Cardiac fibroblast (primary cell): ENCODE data around the gene ZIC4.

Source experiments
- DNase-seq, 2 donors: peaks; one replicate each; pipeline versions ENCODE4 v3.0.0 to v3.0.0-alpha.2; 2010; ENCODE audit warnings: low read depth in 2 of 2
- H3K4me3 ChIP-seq, 2 donors: replicated peaks in 1 of 2; 1 replicate in 1 of 2; 2 replicates in 1 of 2; pipeline ENCODE4 v1.5.1; 2011; ENCODE audit warnings: low read depth in 2 of 2, low read length in 2 of 2, mild to moderate bottlenecking in 2 of 2, moderate library complexity in 1 of 2
- TF ChIP-seq, protein P1 (sequence below): IDR thresholded peaks from one replicate; pipeline ENCODE4 v1.5.1; 2011; ENCODE audit warnings: low read depth, mild to moderate bottlenecking, low read length, inconsistent platforms

Gene ZIC4

DNA sequence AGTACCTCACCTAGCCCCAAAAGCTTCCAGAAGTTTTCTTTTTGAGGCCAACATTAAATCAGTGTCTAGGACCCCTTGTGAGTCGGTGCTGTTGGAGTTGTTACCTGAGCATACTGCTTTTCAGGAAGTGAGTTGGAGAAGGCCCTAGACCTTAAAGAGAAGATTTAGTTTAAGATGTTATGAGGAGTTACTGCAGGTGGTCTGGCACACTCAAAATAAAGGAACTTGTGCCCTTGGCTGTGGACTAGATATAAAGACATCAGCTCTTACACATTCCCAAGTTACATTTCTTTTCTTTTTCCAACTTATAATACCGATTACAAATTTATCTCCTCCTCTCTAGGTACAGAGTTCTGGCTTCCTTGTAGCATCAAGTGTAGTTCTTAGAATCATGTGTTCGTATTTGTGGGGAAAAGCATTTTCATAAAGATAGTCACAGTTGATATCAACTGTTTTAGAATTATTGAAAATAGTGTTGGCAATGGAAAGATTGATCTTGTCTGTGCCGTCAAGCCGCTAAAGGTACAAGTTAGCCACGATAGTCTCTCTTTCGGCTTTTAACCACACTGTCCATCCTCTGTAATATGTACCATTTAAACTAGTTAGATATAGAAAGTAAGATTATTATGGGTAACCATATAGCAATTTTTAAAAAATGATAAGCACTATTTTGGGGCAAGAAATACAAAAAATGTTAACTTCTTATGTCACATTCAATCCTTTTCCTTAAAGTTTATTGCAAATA lies 11.4 kb upstream of the ZIC4 start:
- no peak overlapping the region for H3K4me3 ChIP-seq
- DNase-seq: no peak
- TF ChIP-seq, protein P1, sequence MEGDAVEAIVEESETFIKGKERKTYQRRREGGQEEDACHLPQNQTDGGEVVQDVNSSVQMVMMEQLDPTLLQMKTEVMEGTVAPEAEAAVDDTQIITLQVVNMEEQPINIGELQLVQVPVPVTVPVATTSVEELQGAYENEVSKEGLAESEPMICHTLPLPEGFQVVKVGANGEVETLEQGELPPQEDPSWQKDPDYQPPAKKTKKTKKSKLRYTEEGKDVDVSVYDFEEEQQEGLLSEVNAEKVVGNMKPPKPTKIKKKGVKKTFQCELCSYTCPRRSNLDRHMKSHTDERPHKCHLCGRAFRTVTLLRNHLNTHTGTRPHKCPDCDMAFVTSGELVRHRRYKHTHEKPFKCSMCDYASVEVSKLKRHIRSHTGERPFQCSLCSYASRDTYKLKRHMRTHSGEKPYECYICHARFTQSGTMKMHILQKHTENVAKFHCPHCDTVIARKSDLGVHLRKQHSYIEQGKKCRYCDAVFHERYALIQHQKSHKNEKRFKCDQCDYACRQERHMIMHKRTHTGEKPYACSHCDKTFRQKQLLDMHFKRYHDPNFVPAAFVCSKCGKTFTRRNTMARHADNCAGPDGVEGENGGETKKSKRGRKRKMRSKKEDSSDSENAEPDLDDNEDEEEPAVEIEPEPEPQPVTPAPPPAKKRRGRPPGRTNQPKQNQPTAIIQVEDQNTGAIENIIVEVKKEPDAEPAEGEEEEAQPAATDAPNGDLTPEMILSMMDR: no peak

DNA sequence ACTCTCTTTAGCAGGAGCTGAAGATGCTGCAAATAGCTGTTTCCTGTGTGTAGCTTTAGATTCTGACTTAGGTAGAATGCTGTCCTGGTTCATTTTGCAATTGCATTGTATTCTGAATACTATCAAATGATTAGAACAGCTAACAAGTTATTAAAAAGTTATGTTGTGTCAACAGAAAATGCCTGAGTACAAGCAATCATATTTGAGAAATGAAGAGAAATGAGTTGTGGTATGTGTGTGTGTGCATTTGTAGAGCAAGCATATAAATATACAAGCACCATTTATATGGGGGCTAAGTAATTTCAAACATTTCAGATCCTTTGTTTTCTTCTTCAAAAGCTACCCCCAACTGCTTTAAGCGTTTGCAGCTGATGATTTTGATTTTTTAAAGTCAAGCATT lies 10.6 kb upstream of the ZIC4 start:
- TF ChIP-seq, protein P1: no peak
- no peak overlapping the region for H3K4me3 ChIP-seq

DNA sequence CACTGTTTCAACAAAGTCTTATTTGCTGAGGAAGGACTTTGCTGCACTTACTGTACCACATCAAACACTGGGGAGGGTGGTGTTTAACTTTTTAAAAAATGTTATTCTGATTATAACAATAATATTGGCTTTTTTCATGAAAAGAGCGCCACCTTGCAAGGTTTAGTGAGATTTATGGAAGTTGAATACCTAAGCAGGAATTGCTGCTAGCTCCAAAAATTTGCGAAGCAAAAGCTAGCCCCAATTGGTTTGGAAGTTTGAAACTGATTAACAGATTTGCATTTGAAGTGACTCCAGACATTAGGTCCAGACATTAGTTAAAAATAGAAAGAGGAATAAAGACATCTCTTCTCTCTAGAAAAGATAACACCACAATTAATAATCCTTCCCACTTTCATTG lies 9.5 kb upstream of the ZIC4 start:
- DNase-seq: no peak
- TF ChIP-seq, protein P1: no peak
- H3K4me3 ChIP-seq: no peak overlapping the region

More for the DNA sequence above, 10.6 kb upstream of the ZIC4 start:
- DNase-seq: no peak

DNA sequence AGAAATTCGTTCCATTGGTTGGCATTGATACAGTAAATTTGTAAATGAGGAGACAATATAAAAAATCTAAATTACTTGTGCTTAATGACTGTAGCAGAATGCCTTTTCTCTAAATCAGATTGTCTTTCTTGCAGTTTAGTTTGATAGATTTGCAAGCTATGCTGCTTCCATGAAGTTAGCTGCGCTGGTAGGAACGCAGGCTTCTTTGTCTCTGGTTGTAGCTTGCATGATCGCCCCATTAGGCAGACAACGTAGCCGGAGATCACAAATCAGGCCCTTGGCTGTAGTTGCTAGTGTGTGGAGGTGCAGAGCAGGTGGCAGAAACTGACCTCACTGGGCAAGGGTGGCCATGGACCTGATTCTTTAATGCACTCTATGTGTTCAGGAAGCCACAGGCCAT lies 8.9 kb upstream of the ZIC4 start:
- no peak overlapping the region for H3K4me3 ChIP-seq
- DNase-seq: no peak
- TF ChIP-seq, protein P1: no peak

DNA sequence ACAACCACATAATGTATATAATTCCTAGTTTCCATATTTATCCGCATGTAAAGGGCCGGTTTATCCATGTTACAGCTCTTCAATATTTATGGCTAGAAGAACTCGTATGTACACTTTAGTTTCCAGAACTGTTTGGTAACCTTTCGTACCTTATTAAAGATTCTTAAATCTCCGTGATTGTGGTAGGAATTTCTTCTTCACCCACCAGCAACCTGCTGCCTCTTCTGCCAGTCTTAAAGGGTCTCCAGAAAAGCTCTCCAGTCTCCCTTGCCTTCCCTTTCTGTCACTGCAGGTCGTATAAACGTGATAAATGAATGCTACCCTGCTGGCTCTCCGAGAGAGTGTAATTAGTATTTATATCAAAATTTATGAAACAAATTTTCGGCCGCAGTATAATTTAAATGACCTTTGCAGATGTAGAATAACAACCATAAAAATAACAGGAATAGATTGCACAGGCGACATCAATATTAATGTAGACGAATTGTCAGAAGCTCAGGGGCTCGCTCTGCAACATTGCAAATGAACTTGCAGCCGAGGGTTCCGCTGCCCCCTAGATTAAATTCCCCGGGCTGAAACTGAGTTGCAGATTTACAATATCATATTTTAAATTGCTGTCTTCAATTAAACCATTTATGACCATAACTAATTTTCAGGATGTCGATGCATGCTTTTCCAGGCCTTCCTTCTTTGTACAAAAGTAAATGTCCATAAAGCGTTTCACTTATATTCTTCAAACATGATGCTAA lies 8.2 kb upstream of the ZIC4 start:
- no peak for DNase-seq
- no peak overlapping the region for H3K4me3 ChIP-seq
- TF ChIP-seq, protein P1: no peak

DNA sequence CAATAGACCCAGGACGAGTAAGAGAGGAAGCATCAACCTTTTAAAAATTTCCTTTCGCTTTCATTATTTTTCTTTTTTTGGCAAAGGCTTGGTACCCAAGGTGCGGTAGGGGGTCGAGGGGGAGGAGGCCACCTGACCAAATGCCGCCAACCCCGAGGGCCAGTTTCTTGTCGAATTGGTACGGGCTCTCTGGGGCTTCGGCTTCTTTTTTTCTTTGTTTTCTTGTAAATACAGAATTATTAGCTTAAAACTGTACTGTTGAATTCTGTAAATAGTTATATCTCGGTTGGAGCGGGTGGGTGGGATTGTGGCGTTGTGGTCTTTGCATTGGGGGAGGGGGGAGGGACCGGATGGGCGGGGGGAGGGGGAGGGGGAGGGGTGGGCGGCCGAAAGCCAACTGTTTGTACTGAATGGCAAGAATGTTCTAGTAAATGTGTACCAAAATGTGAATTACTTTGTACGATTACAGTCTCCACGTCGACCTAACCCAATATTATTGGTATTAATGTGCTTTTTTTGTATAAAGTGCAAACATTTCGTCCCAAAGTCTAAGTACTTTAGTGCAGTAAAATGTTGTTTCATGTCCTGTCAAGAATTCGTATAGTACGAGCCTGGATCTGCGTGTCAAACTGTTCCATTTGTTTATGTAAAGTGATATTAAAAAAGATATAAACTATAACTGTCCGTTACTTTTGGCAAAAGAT lies 7.5 kb upstream of the ZIC4 start:
- no peak for DNase-seq
- TF ChIP-seq, protein P1: no peak
- peak overlapping the region in 1 of 2 donors; percentile 6 for H3K4me3 ChIP-seq
